ENCODE measurements around the gene ARHGEF7.
"Not testable (repeated sequence)": the region's sequence is repeated elsewhere in the genome, so short reads cannot be mapped to it uniquely, and the experiment has no call there.

ARHGEF7 gene, protein sequence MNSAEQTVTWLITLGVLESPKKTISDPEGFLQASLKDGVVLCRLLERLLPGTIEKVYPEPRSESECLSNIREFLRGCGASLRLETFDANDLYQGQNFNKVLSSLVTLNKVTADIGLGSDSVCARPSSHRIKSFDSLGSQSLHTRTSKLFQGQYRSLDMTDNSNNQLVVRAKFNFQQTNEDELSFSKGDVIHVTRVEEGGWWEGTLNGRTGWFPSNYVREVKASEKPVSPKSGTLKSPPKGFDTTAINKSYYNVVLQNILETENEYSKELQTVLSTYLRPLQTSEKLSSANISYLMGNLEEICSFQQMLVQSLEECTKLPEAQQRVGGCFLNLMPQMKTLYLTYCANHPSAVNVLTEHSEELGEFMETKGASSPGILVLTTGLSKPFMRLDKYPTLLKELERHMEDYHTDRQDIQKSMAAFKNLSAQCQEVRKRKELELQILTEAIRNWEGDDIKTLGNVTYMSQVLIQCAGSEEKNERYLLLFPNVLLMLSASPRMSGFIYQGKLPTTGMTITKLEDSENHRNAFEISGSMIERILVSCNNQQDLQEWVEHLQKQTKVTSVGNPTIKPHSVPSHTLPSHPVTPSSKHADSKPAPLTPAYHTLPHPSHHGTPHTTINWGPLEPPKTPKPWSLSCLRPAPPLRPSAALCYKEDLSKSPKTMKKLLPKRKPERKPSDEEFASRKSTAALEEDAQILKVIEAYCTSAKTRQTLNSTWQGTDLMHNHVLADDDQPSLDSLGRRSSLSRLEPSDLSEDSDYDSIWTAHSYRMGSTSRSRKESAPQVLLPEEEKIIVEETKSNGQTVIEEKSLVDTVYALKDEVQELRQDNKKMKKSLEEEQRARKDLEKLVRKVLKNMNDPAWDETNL

GRCh38 chr13:111115061-111115964 is at the start of gene ARHGEF7:
Gene ARHGEF7, plus strand, starts transcription at chr13:111115310. Its CDS starts 217 bp downstream, at chr13:111115527.
- in situ Hi-C loops (cut with HindIII; ENCODE audit: low pct_ligation_motif_present, low pct_unique_long_range_greater_than_20kb, low sequenced_read_pairs) = no loop called here
- no peak for DNase-seq

DNA sequence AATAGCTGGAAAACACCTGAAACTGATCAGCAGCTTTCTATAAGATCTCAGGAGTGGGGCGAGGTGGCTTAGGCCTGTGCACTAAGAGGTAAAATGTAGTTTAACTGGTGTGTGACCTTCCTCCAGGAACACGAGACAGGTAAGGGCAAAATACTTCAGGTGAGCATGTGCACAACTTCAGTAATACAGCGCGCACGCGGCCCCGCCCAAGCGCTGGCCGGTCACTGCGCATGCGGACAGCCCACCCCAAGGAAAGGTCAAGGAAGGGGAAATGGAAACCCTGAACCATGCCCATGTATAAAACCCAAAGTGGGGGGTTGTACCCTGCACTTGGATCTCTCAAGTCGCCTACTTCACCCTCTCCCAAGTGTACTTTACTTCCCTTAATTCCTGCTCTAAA is 49.4 kb upstream of the ARHGEF7 start:
- no peak for DNase-seq
- in situ Hi-C loops (cut with HindIII; ENCODE audit: low pct_ligation_motif_present, low pct_unique_long_range_greater_than_20kb, low sequenced_read_pairs) = no loop called here

DNA sequence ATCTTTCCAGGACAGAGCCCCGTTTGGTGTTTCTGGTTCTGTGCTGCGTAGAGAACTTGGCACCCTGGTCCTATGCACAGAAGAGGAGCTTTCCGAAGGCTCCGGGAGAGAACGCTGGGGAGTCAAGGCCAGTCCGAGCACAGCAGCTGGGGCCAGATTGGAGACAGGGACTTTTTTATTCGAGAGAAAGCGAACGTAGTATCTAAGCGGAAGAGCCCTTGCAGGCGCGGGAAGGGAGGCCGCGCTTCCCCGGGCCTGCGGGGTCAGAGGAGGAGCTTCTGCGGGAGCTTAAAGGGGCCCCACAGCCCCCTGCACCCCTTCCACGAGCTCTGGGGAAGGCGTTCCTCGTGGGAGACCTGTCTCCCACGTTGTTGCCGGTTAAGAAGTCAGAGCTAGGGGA is 48.6 kb upstream of the ARHGEF7 start:
- in situ Hi-C loops (cut with HindIII; ENCODE audit: low pct_ligation_motif_present, low pct_unique_long_range_greater_than_20kb, low sequenced_read_pairs) = no loop called here
- DNase-seq = no peak

DNA sequence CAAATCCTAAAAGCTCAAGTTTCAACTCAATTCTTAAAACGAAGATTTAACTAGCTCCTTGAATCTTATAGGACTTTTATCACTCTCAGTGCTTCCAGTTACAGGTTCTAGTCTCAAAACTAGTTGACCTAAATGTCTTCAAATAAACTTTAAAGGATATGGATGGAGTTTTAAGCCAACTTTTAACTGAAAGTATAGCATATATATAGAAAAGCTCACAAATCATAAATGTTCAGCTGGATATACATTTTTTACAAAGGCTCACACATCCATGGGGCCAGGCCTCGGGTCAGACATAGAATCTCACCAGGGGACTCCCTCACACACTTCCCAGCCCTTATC is 47.1 kb upstream of the ARHGEF7 start:
- in situ Hi-C loops (cut with HindIII; ENCODE audit: low pct_ligation_motif_present, low pct_unique_long_range_greater_than_20kb, low sequenced_read_pairs) = no loop called here
- no peak for DNase-seq

DNA sequence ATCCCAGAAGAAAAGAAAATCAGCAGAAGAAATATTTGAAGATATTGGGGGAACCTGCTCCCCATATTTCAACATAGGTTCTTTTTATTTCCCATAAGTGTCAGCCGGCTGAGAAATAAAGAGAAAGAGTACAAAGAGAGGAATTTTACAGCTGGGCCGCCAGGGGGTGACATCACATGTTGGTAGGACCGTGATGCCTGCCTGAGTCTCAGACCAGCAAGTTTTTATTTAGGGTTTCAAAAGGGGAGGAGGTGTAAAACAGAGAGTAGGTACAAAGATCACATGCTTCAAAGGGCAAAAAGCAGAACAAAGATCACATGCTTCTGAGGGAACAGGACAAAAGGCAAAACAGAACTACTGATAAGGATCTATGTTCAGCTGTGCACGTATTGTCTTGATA is 44.0 kb upstream of the ARHGEF7 start:
- peak; percentile 29 for DNase-seq

DNA sequence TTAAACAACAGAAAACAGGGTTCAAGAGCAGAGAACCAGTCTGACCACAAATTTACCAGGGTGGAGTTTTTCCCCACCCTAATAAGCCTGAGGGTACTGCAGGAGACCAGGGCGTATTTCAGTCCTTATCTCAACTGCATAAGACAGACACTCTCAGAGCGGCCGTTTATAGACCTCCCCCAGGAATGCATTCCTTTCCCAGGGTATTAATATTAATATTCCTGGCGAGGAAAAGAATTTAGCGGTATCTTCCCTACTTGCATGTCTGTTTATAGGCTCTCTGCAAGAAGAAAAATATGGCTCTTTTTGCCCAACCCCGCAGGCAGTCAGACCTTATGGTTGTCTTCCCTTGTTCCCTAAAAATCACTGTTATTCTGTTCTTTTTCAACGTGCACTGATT is 43.6 kb upstream of the ARHGEF7 start:
- DNase-seq; in situ Hi-C loops (cut with HindIII; ENCODE audit: low pct_ligation_motif_present, low pct_unique_long_range_greater_than_20kb, low sequenced_read_pairs): not testable (repeated sequence)

More for the DNA sequence above, 44.0 kb upstream of the ARHGEF7 start:
- in situ Hi-C loops (cut with HindIII; ENCODE audit: low pct_ligation_motif_present, low pct_unique_long_range_greater_than_20kb, low sequenced_read_pairs) = not testable (repeated sequence)

GRCh38 chr13:111074826-111075225 is 40.3 kb upstream of the ARHGEF7 start:
- no peak for DNase-seq
- in situ Hi-C loops (cut with HindIII; ENCODE audit: low pct_ligation_motif_present, low pct_unique_long_range_greater_than_20kb, low sequenced_read_pairs) = no loop called here

DNA sequence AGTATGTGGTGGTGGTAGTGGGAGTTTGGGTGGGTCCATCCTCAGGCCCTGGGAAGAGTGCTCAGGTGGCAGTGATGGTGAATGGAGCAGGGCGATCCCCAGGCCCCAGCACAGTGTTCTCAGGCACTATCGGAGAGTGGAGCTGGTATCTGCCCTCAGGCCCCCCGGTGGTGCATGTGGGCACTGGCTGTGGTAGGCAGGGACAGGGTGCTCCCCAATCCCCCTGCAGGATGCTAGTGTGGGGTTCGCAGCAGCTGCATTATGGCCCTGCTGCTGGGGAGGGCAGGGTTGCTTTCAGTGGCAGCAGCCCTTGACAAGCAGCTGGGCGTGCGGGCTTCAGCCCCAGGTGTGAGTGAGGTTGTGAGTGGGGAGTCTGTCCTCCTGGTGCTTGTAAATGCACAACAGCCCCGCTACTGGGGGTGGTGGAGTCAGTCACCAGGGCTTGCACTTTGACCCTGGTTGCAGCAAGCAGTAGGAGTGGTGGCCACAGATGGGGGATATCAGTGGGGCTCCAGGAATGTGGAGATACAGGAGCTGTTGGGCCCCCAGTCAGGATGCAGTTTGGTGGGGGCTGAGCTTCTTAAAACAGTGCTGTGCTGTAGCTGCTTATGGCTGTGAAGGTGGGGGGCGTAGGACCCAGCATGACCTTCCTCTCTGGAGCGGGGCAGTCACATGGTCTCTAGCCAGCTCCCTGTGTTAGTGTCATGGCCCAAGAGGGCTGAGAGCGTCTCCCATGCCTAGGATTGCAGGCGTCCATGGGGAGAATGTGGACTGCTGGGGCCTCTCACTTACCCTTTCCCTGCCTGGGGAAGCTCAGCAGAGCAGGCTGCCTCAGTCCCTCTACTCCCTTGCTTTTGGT is 38.7 kb upstream of the ARHGEF7 start:
- DNase-seq = no peak

DNA sequence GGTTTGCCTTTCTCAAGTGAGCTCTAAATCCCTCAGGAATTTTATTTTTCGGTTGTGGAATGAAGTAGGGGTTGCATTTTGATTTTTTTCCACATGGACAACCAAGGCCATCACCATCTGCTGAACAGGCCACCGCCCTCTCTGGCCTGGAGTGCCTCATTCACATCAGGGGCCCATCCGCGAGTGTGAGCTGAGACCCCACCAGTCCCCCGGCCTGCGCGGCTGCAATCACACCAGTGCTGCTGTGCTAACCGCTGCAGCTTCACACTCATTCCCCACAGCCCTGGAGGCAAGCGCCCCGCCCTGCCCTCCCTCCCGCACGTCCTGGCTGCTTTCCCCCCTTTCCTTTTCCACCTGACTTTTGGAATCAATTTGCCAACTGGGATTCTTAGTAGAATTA is 35.7 kb upstream of the ARHGEF7 start:
- DNase-seq = no peak
- in situ Hi-C loops (cut with HindIII; ENCODE audit: low pct_ligation_motif_present, low pct_unique_long_range_greater_than_20kb, low sequenced_read_pairs) = no loop called here

More for the DNA sequence above, 38.7 kb upstream of the ARHGEF7 start:
- in situ Hi-C loops (cut with HindIII; ENCODE audit: low pct_ligation_motif_present, low pct_unique_long_range_greater_than_20kb, low sequenced_read_pairs) = no loop called here

DNA sequence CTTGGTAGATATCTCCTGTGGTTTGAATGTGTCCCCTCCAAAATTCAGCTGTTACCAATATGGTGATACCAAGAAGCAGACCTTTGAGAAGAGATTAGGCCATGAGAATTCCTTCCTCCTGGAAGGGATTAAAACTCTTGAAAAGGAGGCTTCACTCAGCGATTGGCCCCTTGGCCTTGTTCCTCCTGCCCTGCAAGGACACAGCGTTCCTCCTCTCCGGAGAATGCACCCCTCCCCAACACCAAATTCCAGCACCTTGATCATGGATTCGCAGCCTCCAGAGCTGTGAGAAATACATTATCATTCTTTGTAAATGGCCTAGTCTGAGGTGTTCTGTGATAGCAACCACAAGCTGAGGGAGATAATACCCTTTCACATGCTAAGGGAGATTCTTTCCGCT is 34.5 kb upstream of the ARHGEF7 start:
- no peak for DNase-seq
- in situ Hi-C loops (cut with HindIII; ENCODE audit: low pct_ligation_motif_present, low pct_unique_long_range_greater_than_20kb, low sequenced_read_pairs) = no loop called here

- in situ Hi-C loops (cut with HindIII; ENCODE audit: low pct_ligation_motif_present, low pct_unique_long_range_greater_than_20kb, low sequenced_read_pairs) = no loop called here
Observed at GRCh38 chr13:111082240-111082639, 32.9 kb upstream of the ARHGEF7 start.

GRCh38 chr13:111082769-111083168 is 32.3 kb upstream of the ARHGEF7 start:
- DNase-seq; in situ Hi-C loops (cut with HindIII; ENCODE audit: low pct_ligation_motif_present, low pct_unique_long_range_greater_than_20kb, low sequenced_read_pairs): not testable (repeated sequence)

More at GRCh38 chr13:111082240-111082639, 32.9 kb upstream of the ARHGEF7 start:
- no peak for DNase-seq

DNA sequence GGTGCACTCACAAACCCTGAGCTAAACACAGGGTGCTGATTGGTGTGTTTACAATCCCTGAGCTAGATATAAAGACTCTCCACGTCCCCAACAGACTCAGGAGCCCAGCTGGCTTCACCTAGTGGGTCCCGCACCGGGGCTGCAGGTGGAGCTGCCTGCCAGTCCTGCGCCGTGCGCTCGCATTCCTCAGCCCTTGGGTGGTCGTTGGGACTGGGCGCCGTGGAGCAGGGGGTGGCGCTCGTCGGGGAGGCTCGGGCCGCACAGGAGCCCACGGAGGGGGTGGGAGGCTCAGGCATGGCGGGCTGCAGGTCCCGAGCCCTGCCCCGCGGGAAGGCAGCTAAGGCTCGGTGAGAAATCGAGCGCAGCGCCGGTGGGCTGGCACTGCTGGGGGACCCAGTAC is 31.4 kb upstream of the ARHGEF7 start:
- in situ Hi-C loops (cut with HindIII; ENCODE audit: low pct_ligation_motif_present, low pct_unique_long_range_greater_than_20kb, low sequenced_read_pairs); DNase-seq: not testable (repeated sequence)

DNA sequence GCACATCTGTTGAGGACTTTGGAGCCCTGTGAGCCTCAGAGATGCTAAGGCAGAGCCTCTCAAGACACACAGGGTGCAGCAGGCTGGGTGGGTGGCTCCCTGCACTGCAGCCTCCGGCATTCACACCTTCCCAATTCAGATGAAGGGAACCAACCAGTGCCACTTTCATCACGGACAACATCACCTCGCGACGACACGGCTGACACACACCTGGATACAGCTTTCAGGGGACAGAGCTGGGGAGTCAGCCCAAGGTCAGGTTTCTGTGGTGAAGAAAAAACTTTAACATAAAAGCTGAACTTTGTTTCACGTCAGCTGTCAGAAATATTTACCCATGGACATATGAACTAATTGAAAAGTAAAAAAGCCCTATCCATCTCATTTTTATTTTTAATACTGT is 24.9 kb upstream of the ARHGEF7 start:
- no peak for DNase-seq
- in situ Hi-C loops (cut with HindIII; ENCODE audit: low pct_ligation_motif_present, low pct_unique_long_range_greater_than_20kb, low sequenced_read_pairs) = no loop called here

- in situ Hi-C loops (cut with HindIII; ENCODE audit: low pct_ligation_motif_present, low pct_unique_long_range_greater_than_20kb, low sequenced_read_pairs) = no loop called here
- DNase-seq = no peak
Observed at GRCh38 chr13:111092685-111093084, 22.4 kb upstream of the ARHGEF7 start.

- in situ Hi-C loops (cut with HindIII; ENCODE audit: low pct_ligation_motif_present, low pct_unique_long_range_greater_than_20kb, low sequenced_read_pairs) = no loop called here
Observed at GRCh38 chr13:111093136-111093535, 22.0 kb upstream of the ARHGEF7 start.

GRCh38 chr13:111093634-111094033 is 21.5 kb upstream of the ARHGEF7 start:
- in situ Hi-C loops (cut with HindIII; ENCODE audit: low pct_ligation_motif_present, low pct_unique_long_range_greater_than_20kb, low sequenced_read_pairs) = no loop called here
- DNase-seq = no peak

More at GRCh38 chr13:111093136-111093535, 22.0 kb upstream of the ARHGEF7 start:
- DNase-seq = no peak

Measured in ACHN (cell line).